ENCODE results near the gene CD276.
"Not testable (repeated sequence)": the region's sequence is repeated elsewhere in the genome, so short reads cannot be mapped to it uniquely, and the experiment has no call there.

Gene CD276

GRCh38 chr15:73709686-73710085 is 25.5 kb downstream of the CD276 start:
- no peak for DNase-seq (ENCODE audit: low read depth in 2 of 2, low spot score in 1 of 2)

- no peak for DNase-seq (ENCODE audit: low read depth in 2 of 2, low spot score in 1 of 2)
Measured at GRCh38 chr15:73710321-73710720, 26.1 kb downstream of the CD276 start.

GRCh38 chr15:73711526-73711925 is 27.3 kb downstream of the CD276 start:
- DNase-seq (ENCODE audit: low read depth in 2 of 2, low spot score in 1 of 2), result no peak

GRCh38 chr15:73712107-73712506 is 27.9 kb downstream of the CD276 start:
- no peak for DNase-seq (ENCODE audit: low read depth in 2 of 2, low spot score in 1 of 2)

- DNase-seq (ENCODE audit: low read depth in 2 of 2, low spot score in 1 of 2), result no peak
Measured at GRCh38 chr15:73714695-73715301, 30.6 kb downstream of the CD276 start.

- DNase-seq (ENCODE audit: low read depth in 2 of 2, low spot score in 1 of 2), result no peak
Measured at GRCh38 chr15:73715417-73715816, 31.2 kb downstream of the CD276 start.

- no peak for DNase-seq (ENCODE audit: low read depth in 2 of 2, low spot score in 1 of 2)
Measured at GRCh38 chr15:73716417-73716816, 32.2 kb downstream of the CD276 start.

- no peak for DNase-seq (ENCODE audit: low read depth in 2 of 2, low spot score in 1 of 2)
Measured at GRCh38 chr15:73717206-73717605, 33.0 kb downstream of the CD276 start.

GRCh38 chr15:73717802-73718201 is 33.6 kb downstream of the CD276 start:
- DNase-seq (ENCODE audit: low read depth in 2 of 2, low spot score in 1 of 2), result no peak

- no peak for DNase-seq (ENCODE audit: low read depth in 2 of 2, low spot score in 1 of 2)
Measured at GRCh38 chr15:73718694-73719093, 34.5 kb downstream of the CD276 start.

- DNase-seq (ENCODE audit: low read depth in 2 of 2, low spot score in 1 of 2), result no peak
Measured at GRCh38 chr15:73722425-73722824, 38.2 kb downstream of the CD276 start.

- no peak for DNase-seq (ENCODE audit: low read depth in 2 of 2, low spot score in 1 of 2)
Measured at GRCh38 chr15:73723191-73723590, 39.0 kb downstream of the CD276 start.

GRCh38 chr15:73724212-73724611 is 40.0 kb downstream of the CD276 start:
- no peak for DNase-seq (ENCODE audit: low read depth in 2 of 2, low spot score in 1 of 2)

- DNase-seq (ENCODE audit: low read depth in 2 of 2, low spot score in 1 of 2), result no peak
Measured at GRCh38 chr15:73727330-73727976, 43.3 kb downstream of the CD276 start.

- DNase-seq (ENCODE audit: low read depth in 2 of 2, low spot score in 1 of 2), result not testable (repeated sequence)
Measured at GRCh38 chr15:73732051-73732450, 47.9 kb downstream of the CD276 start.

GRCh38 chr15:73732930-73733329 is 48.7 kb downstream of the CD276 start:
- DNase-seq (ENCODE audit: low read depth in 2 of 2, low spot score in 1 of 2), result no peak

GRCh38 chr15:73737535-73737934 is 53.4 kb downstream of the CD276 start:
- no peak for DNase-seq (ENCODE audit: low read depth in 2 of 2, low spot score in 1 of 2)

GRCh38 chr15:73740152-73741048 is 56.2 kb downstream of the CD276 start:
- DNase-seq (ENCODE audit: low read depth in 2 of 2, low spot score in 1 of 2), result no peak

GRCh38 chr15:73741321-73741836 is 57.2 kb downstream of the CD276 start:
- DNase-seq (ENCODE audit: low read depth in 2 of 2, low spot score in 1 of 2), result no peak

- DNase-seq (ENCODE audit: low read depth in 2 of 2, low spot score in 1 of 2), result no peak
Measured at GRCh38 chr15:73744293-73744692, 60.1 kb downstream of the CD276 start.

- DNase-seq (ENCODE audit: low read depth in 2 of 2, low spot score in 1 of 2), result no peak
Measured at GRCh38 chr15:73745073-73745472, 60.9 kb downstream of the CD276 start.

- DNase-seq (ENCODE audit: low read depth in 2 of 2, low spot score in 1 of 2), result no peak
Measured at GRCh38 chr15:73746261-73746660, 62.1 kb downstream of the CD276 start.

Measured in stimulated activated CD8-positive, alpha-beta memory T cell treated with anti-CD3 and anti-CD28 coated beads, Interleukin-4, amount 100 ng/mL, for 4 hours (primary cell).